Parathyroid adenoma (tissue), 2 donors: Measurements from ENCODE around the gene REXO4.

ENCODE experiments used
- H2AFZ ChIP-seq: fragments of 300-600 bp; sonication (generic); one replicate; pipeline ENCODE4 v1.7.0; 2017; ENCODE audit warnings: antibody characterized with exemption, mild to moderate bottlenecking
- H3K27ac ChIP-seq: fragments of 300-600 bp; sonication (generic); one replicate; pipeline ENCODE4 v1.7.0; 2017
- H3K27me3 ChIP-seq: fragments of 300-600 bp; sonication (generic); one replicate; pipeline ENCODE4 v1.7.0; 2017; ENCODE audit warnings: low read length; ENCODE audit not compliant: control insufficient read depth, insufficient read depth
- H3K36me3 ChIP-seq: fragments of 300-600 bp; sonication (generic); one replicate; pipeline ENCODE4 v1.7.0; 2017; ENCODE audit warnings: low read length; ENCODE audit not compliant: control insufficient read depth, insufficient read depth
- H3K4me1 ChIP-seq: fragments of 300-600 bp; sonication (generic); one replicate; pipeline ENCODE4 v1.7.0; 2017; ENCODE audit warnings: control low read depth
- H3K4me2 ChIP-seq: fragments of 300-600 bp; sonication (generic); one replicate; pipeline ENCODE4 v1.7.0; 2017; ENCODE audit warnings: low read length
- H3K4me3 ChIP-seq: fragments of 300-600 bp; sonication (generic); one replicate; pipeline ENCODE4 v1.7.0; 2017; ENCODE audit warnings: low read depth, low read length
- H3K79me2 ChIP-seq: fragments of 300-600 bp; sonication (generic); one replicate; pipeline ENCODE4 v1.7.0; 2017; ENCODE audit warnings: control low read depth
- H3K9ac ChIP-seq: fragments of 300-600 bp; sonication (generic); one replicate; pipeline ENCODE4 v1.7.0; 2017; ENCODE audit warnings: mild to moderate bottlenecking
- H3K9me3 ChIP-seq: fragments of 300-600 bp; sonication (generic); one replicate; pipeline ENCODE4 v1.7.0; 2017; ENCODE audit warnings: low read length; ENCODE audit not compliant: control insufficient read depth
- CTCF ChIP-seq: fragments of 300-600 bp; sonication (generic); IDR thresholded peaks from one replicate; pipeline ENCODE4 v1.7.0; 2017; ENCODE audit warnings: antibody characterized with exemption, mild to moderate bottlenecking
- donor health status: primary hyperparathyroidism.

Gene REXO4

GRCh38 chr9:133456409-133456808 is 38.6 kb upstream of the REXO4 start:
- Histone ChIP-seq H3K4me1 (peaks cover 4% of the 10 kb centered on the region), H3K9ac (no peak overlapping the region)
- no peak for TF ChIP-seq CTCF

GRCh38 chr9:133455936-133456335 is 38.1 kb upstream of the REXO4 start:
- H3K9ac ChIP-seq, result no peak overlapping the region
- no peaks in the 10 kb centered on the region for H3K36me3 ChIP-seq
- no peaks in the 10 kb centered on the region for H3K27me3 ChIP-seq
- no peak overlapping the region for H3K4me3 ChIP-seq
- no peaks in the 10 kb centered on the region for H3K79me2 ChIP-seq
- no peak for TF ChIP-seq CTCF
- H2AFZ ChIP-seq, result no peak overlapping the region
- no peaks in the 10 kb centered on the region for H3K9me3 ChIP-seq
- H3K27ac ChIP-seq, result no peak overlapping the region
- H3K4me1 ChIP-seq, result peaks cover under 1% of the 10 kb centered on the region
- H3K4me2 ChIP-seq, result no peak overlapping the region

More at GRCh38 chr9:133456409-133456808, 38.6 kb upstream of the REXO4 start:
- H3K79me2 ChIP-seq, result no peaks in the 10 kb centered on the region
- H3K27ac ChIP-seq, result no peak overlapping the region
- H3K27me3 ChIP-seq, result no peaks in the 10 kb centered on the region
- H3K4me3 ChIP-seq, result no peak overlapping the region
- H2AFZ ChIP-seq, result no peak overlapping the region
- H3K36me3 ChIP-seq, result no peaks in the 10 kb centered on the region
- H3K9me3 ChIP-seq, result no peaks in the 10 kb centered on the region
- H3K4me2 ChIP-seq, result no peak overlapping the region

- H3K9ac ChIP-seq, result no peak overlapping the region
- H3K36me3 ChIP-seq, result no peaks in the 10 kb centered on the region
- no peak overlapping the region for H3K4me2 ChIP-seq
- no peaks in the 10 kb centered on the region for H3K27me3 ChIP-seq
- H2AFZ ChIP-seq, result no peak overlapping the region
- H3K4me1 ChIP-seq, result no peaks in the 10 kb centered on the region
- H3K4me3 ChIP-seq, result no peak overlapping the region
- no peak for TF ChIP-seq CTCF
- no peak overlapping the region for H3K27ac ChIP-seq
- H3K9me3 ChIP-seq, result no peaks in the 10 kb centered on the region
- no peaks in the 10 kb centered on the region for H3K79me2 ChIP-seq
Observed at GRCh38 chr9:133454943-133455673, 37.3 kb upstream of the REXO4 start.

GRCh38 chr9:133454325-133454724 is 36.5 kb upstream of the REXO4 start:
- Histone ChIP-seq H2AFZ (no peak overlapping the region), H3K4me3 (no peak overlapping the region), H3K9ac (no peak overlapping the region), H3K27me3 (no peaks in the 10 kb centered on the region), H3K9me3 (no peaks in the 10 kb centered on the region), H3K36me3 (no peaks in the 10 kb centered on the region), H3K79me2 (no peaks in the 10 kb centered on the region), H3K4me2 (no peak overlapping the region), H3K4me1 (no peaks in the 10 kb centered on the region), H3K27ac (no peak overlapping the region)
- TF ChIP-seq CTCF, result no peak

- no peak overlapping the region for H3K4me2 ChIP-seq
- H3K4me1 ChIP-seq, result no peaks in the 10 kb centered on the region
- no peak overlapping the region for H3K9ac ChIP-seq
- no peaks in the 10 kb centered on the region for H3K9me3 ChIP-seq
- no peak for TF ChIP-seq CTCF
- no peak overlapping the region for H3K27ac ChIP-seq
- H3K4me3 ChIP-seq, result no peak overlapping the region
- no peaks in the 10 kb centered on the region for H3K27me3 ChIP-seq
- H3K79me2 ChIP-seq, result no peaks in the 10 kb centered on the region
- no peak overlapping the region for H2AFZ ChIP-seq
- H3K36me3 ChIP-seq, result no peaks in the 10 kb centered on the region
Observed at GRCh38 chr9:133453651-133454050, 35.8 kb upstream of the REXO4 start.
